ENCODE data around the gene THSD4. TPM values are rescaled to one million over a fixed set of nuclear protein-coding genes. Genes with fewer than 3 reads are reported as not detected.

Gene THSD4
- total and polyA plus RNA-seq, 9 of the 15 experiments (the other 6 are each of a cell fraction or from before 2014, with no cell fraction given) = 0.04 TPM; not detected in 5

DNA sequence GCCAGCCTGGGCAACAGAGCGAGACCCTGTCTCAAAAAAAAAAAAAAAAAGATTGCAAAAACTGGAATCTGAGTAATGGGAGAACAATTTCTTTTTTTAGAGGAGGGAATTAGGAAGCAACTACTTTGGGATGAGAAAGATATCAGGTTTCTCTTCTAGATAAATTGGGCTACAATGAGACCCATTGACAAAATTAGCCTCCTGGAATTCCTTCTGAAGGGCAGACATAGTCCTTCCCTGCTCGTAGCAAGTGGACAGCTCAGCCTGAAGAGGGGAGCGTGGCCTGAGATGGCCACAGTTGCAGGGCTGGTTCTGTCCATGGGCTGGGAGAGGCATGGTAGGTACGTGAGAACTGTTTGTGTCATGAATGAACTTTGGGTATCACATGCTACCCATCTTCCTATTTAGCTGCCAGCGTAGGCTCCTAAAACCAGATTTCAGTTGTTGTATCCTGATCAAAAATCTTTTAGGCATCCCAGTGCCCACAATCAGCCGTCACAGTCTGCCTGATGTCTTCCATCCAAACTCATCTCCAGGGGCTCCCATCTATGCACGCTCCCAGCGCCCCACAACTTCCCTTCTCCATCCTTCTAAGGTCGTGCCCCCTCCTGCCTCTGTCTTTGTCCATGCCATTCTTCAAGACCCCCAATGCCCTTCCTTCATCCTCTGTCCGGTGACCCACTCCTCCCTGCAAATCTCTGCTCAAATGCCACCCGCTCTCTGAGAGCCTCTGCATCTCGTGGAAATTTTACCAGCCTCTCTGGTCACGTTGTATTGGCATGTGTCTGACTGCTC, 603.0 kb downstream of the THSD4 start:
- no peak overlapping the region for H3K9ac ChIP-seq (ENCODE audit: insufficient read depth in 1 of 2, low read depth in 2 of 2, low read length in 2 of 2)
- in situ Hi-C loops (cut with MboI) (no loop called here), intact Hi-C loops (cut with micrococcal nuclease) (no loop called here)
- no peak overlapping the region for H3K4me2 ChIP-seq (ENCODE audit: insufficient read depth, low read length)
- no peak for ATAC-seq
- H3K4me1 ChIP-seq (replicated peaks in 1 of 2; ENCODE audit: control insufficient read depth in 2 of 2, insufficient read depth in 2 of 2, low read length in 2 of 2) = no peaks in the 10 kb centered on the region
- no peaks in the 10 kb centered on the region for H3K79me2 ChIP-seq (ENCODE audit: control insufficient read depth, insufficient read depth, low read length)
- H3K27ac ChIP-seq (ENCODE audit: extremely low read depth, low read depth, low read length) = no peak overlapping the region
- peaks cover 0 to 6% of the 10 kb centered on the region in 2 experiments; a peak in 2 of 5 replicates for H3K27me3 ChIP-seq (ENCODE audit: control insufficient read depth in 2 of 2, insufficient read depth in 2 of 2, low read length in 2 of 2)
- no peaks in the 10 kb centered on the region for H3K9me1 ChIP-seq (ENCODE audit: control insufficient read depth, insufficient read depth, low read length)
- FAIRE-seq = no peak
- no TSS peak for BruUV-seq (replicated peaks)
- H3K9me3 ChIP-seq (replicated peaks; ENCODE audit: control insufficient read depth, insufficient read depth, low read depth, low read length) = no peaks in the 10 kb centered on the region
- no peaks in the 10 kb centered on the region for H3K36me3 ChIP-seq (ENCODE audit: control insufficient read depth, insufficient read depth, low read length)
- 0% methylated on average over 11 of the region's 13 CpGs for WGBS (ENCODE audit: insufficient coverage, low coverage, missing lambda C conversion rate)
- DNase-seq (ENCODE audit: extremely low read depth in 1 of 4, low spot score in 3 of 4) = no peak
- ChIA-PET POLR2A (no interaction called here), CTCF (ENCODE audit: low intra/inter-chr PET ratio) (no interaction called here)
- H3K4me3 ChIP-seq = no peak overlapping the region
- no peak overlapping the region for H2AFZ ChIP-seq (ENCODE audit: low read depth, low read length)
- H4K20me1 ChIP-seq (replicated peaks; ENCODE audit: control insufficient read depth, insufficient read depth, low read length) = no peaks in the 10 kb centered on the region
- TF ChIP-seq, protein P1, sequence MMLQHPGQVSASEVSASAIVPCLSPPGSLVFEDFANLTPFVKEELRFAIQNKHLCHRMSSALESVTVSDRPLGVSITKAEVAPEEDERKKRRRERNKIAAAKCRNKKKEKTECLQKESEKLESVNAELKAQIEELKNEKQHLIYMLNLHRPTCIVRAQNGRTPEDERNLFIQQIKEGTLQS (IDR thresholded peaks at IDR 0.05) = no peak
- TF ChIP-seq, protein P1 (CRISPR knock-in tag; conservative IDR thresholded peaks at IDR 0.05) = no peak
- TF ChIP-seq, protein P2, sequence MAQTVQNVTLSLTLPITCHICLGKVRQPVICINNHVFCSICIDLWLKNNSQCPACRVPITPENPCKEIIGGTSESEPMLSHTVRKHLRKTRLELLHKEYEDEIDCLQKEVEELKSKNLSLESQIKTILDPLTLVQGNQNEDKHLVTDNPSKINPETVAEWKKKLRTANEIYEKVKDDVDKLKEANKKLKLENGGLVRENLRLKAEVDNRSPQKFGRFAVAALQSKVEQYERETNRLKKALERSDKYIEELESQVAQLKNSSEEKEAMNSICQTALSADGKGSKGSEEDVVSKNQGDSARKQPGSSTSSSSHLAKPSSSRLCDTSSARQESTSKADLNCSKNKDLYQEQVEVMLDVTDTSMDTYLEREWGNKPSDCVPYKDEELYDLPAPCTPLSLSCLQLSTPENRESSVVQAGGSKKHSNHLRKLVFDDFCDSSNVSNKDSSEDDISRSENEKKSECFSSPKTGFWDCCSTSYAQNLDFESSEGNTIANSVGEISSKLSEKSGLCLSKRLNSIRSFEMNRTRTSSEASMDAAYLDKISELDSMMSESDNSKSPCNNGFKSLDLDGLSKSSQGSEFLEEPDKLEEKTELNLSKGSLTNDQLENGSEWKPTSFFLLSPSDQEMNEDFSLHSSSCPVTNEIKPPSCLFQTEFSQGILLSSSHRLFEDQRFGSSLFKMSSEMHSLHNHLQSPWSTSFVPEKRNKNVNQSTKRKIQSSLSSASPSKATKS (CRISPR knock-in tag; IDR thresholded peaks at IDR 0.05) = no peak
- TF ChIP-seq MCM5 (IDR thresholded peaks at IDR 0.05; ENCODE audit: low read depth) = no peak
- TF ChIP-seq, protein P3, sequence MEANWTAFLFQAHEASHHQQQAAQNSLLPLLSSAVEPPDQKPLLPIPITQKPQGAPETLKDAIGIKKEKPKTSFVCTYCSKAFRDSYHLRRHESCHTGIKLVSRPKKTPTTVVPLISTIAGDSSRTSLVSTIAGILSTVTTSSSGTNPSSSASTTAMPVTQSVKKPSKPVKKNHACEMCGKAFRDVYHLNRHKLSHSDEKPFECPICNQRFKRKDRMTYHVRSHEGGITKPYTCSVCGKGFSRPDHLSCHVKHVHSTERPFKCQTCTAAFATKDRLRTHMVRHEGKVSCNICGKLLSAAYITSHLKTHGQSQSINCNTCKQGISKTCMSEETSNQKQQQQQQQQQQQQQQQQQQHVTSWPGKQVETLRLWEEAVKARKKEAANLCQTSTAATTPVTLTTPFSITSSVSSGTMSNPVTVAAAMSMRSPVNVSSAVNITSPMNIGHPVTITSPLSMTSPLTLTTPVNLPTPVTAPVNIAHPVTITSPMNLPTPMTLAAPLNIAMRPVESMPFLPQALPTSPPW (CRISPR knock-in tag; IDR thresholded peaks at IDR 0.05) = no peak
- TF ChIP-seq, protein P4, sequence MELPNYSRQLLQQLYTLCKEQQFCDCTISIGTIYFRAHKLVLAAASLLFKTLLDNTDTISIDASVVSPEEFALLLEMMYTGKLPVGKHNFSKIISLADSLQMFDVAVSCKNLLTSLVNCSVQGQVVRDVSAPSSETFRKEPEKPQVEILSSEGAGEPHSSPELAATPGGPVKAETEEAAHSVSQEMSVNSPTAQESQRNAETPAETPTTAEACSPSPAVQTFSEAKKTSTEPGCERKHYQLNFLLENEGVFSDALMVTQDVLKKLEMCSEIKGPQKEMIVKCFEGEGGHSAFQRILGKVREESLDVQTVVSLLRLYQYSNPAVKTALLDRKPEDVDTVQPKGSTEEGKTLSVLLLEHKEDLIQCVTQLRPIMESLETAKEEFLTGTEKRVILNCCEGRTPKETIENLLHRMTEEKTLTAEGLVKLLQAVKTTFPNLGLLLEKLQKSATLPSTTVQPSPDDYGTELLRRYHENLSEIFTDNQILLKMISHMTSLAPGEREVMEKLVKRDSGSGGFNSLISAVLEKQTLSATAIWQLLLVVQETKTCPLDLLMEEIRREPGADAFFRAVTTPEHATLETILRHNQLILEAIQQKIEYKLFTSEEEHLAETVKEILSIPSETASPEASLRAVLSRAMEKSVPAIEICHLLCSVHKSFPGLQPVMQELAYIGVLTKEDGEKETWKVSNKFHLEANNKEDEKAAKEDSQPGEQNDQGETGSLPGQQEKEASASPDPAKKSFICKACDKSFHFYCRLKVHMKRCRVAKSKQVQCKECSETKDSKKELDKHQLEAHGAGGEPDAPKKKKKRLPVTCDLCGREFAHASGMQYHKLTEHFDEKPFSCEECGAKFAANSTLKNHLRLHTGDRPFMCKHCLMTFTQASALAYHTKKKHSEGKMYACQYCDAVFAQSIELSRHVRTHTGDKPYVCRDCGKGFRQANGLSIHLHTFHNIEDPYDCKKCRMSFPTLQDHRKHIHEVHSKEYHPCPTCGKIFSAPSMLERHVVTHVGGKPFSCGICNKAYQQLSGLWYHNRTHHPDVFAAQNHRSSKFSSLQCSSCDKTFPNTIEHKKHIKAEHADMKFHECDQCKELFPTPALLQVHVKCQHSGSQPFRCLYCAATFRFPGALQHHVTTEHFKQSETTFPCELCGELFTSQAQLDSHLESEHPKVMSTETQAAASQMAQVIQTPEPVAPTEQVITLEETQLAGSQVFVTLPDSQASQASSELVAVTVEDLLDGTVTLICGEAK (IDR thresholded peaks at IDR 0.05) = no peak
- TF ChIP-seq, protein P4 (CRISPR knock-in tag; IDR thresholded peaks at IDR 0.05) = no peak
